ENCODE results near the gene FBXO34.
A peak's percentile ranks its signal among the peaks of the same experiment; 100 is the strongest.
"Not testable (repeated sequence)": the region's sequence is repeated elsewhere in the genome, so short reads cannot be mapped to it uniquely, and the experiment has no call there.

FBXO34 gene

DNA sequence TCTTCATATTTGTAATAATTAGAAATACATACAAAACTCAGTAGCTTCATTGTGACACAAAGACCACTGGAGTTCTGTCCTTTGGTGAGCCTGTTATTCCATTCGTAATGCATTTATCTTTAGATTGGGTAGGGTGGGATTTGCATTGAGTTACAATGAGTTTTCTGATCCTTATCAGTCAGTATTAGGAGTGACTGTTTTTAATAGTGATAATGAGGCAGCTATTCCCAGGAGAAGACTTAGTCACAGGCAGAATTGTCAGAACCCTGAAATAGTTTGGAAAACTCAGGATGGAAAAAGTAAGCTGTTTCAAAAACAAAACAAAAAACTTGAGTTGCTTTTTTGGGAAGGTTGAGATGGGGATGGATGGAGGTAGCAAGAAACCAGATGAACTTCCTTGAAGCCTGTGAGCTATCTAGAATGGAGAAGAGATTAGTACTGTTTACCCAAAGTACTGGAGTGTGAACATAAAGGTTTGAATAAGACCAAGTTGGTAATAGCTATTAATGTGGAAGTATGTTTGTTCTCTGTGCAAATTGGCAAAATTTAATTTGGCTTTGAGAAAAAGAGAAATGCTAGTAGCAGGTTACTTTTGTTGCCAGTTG lies 38.6 kb downstream of the FBXO34 start:
- no peak for DNase-seq (ENCODE audit: low read depth)

DNA sequence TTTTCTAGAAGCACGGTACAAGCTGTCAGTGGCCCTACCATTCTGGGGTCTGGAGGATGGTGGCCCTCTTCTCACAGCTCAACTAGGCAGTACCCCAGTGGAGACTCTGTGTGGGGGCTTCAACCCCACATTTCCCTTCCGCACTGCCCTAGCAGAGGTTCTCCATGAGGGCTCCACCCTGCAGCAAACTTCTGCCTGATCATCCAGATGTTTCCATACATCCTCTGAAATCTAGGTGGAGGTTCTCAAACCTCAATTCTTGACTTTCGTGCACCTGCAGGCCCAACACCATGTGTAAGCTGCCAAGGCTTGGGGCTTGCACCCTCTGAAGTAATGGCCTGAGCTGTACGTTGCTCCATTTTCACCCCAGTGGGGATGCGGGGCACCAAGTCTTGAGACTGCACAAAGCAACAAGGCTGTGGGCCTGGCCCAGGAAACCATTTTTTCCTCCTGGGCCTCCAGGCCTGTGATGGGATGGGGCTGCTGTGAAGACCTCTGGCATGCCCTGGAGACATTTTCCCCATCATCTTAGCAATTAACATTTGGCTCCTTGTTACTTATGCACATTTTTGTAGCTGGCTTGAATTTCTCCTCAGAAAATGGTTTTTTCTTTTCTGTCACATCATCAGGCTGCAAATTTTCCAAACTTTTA lies 41.3 kb downstream of the FBXO34 start:
- DNase-seq (ENCODE audit: low read depth) = not testable (repeated sequence)

DNA sequence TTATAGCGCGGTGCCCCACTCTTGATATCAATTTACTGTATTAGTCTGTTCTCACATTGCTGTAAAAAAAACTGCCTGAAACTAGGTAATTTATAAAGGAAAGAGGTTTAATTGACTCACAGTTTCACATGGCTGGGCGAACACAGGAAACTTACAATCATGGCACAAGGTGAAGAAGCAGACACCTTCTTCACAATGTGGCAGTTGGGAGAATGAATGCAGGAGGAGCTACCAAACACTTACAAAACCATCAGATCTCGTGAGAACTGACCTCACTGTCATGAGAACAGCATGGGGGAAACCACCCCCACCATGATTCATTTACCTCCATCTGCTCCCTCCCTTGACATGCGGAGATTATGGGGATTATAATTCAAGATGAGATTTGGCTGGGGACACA lies 42.3 kb downstream of the FBXO34 start:
- no peak for DNase-seq (ENCODE audit: low read depth)

DNA sequence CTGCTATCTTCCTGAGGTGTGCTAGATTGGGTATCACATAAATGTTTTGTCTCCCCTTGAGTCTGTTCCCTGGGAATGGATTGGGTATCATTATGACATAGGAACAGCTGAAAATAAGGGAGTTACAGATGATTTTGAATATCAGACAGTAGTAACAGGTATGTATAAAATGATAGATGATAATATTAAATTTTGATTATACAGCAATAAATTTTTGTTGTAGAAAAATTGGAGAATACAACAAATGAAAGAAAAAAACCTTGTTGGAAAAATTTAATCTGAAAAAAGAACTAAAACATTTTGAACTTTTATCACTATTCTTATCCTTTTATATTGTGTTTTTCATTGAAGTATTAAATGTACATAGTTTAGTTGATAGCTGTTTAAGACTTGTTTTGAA lies 43.2 kb downstream of the FBXO34 start:
- no peak for DNase-seq (ENCODE audit: low read depth)

DNA sequence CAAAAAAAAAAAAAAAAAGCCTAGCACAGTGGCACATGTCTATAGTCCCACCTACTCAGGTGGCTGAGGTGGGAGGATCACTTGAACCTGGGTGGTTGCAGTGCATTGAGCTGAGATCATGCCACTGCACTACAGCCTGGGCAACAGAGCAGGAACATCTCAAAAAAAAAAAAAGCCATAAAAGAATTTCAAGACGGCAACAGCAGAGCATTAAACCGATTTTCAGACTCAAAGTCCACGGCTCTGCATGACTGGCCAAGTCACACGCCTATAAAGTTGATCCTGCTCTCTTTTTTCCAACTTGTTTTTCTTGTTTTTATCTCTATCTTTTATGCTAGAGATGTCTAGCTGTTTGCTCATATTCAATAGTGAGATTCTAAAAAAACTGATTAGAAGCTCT lies 45.3 kb downstream of the FBXO34 start:
- no peak for DNase-seq (ENCODE audit: low read depth)

DNA sequence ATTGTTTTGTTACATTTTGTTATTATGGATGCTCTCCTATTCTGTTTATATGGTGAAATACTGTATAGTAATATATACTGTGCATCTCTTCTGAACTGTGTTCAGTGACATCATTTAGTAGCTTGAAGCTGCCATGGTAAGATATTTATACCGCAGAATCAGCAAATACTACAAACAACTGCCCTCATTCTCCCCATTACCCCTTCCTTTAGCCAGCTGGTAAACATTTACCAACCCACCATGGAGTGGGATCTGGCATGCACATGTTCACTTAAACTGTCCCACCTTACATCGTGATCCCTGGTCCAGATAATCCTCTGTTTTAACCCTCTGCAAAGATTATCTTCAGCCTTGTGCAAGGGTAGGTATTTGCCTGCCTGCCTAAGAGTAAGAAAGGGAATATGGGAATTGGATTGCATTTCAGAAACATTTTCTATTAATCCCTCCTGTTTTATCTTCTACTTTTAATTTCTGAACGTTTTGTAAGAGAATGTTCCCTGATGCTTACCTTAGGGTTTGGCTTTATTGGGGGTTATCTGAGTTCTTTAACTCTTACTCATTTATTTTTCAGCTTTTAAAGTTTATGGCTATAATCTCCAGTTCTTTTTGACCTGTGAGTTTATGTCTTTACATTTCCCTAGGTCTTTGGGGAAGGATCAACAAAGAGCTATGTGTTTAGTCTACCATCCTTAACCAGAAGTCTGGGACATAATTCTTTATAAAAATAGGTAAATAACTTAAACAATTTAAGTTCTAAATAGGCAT lies 46.5 kb downstream of the FBXO34 start:
- no peak for DNase-seq (ENCODE audit: low read depth)

DNA sequence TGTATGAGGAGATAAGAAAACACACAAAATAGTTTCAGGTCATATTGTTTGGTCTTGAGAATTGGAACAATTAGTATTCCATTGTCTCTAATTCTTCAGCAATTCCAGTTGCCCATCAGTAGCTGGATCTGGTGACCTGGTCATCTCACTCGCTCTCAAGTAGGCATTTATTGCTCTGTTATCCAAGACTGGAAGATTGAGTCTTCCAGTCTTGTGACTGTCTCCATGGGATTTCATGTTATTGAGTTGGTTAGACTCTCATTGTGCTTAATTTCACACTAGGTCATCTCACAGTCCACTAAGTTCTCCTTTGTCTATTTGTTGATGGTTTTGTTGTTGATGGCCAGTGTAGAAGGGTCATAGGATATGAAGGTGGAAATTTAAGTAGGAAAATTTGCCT lies 47.5 kb downstream of the FBXO34 start:
- no peak for DNase-seq (ENCODE audit: low read depth)

DNA sequence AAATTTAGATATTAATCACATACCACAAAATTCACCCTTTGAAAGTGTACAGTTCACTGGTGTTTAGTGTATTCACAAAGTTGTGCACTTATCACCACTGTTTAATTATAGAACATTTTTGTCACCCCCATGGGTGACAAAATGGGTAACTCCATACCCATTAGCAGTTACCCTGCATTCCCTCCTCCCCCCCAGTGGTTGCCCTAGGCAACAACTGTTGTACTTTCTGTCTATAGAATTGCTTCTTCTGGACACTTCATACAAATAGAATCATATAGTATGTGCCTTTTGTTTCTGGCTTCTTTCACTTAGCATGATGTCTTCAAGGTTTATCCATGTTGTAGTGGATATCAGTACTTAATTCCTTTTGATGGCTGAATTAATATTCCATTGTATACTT lies 52.7 kb downstream of the FBXO34 start:
- no peak for DNase-seq (ENCODE audit: low read depth)

DNA sequence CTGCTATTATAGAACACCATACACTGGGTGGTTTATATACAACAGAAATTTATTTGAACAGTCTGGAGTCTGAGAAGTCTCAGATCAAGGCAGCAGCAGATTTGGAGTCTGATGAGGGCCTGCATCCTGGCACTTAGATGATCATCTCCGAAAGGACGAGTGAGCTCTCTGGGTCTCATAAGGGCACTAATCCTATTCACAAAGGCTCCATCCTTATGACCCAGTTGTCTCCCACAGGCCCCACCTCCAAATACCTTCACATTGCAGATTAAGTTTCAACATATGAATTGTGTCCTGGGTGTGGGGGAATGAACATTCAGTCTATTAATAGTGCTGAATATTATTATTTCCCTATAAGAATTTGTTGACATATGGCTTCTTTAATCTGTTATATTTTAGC lies 53.6 kb downstream of the FBXO34 start:
- DNase-seq (ENCODE audit: low read depth) = no peak

DNA sequence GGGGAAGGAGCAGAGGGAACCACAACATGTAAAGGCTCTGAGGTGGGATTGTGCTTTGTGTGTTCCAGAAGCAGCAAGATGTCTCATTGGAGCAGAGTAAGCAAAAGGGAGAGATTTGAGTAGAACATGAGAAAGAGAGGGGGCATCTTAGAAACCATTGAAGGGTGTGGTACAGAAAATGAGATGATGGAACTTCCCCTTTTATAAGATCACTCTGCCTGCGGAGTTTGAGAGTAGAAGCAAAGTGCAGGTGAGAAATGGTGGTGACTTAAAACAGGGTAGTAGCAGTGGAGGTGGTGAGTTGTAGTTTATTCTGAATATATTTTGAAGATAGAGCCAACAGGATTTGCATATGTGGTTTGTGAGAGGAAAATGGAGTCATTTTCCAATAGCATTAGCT lies 56.0 kb downstream of the FBXO34 start:
- DNase-seq (ENCODE audit: low read depth) = no peak

DNA sequence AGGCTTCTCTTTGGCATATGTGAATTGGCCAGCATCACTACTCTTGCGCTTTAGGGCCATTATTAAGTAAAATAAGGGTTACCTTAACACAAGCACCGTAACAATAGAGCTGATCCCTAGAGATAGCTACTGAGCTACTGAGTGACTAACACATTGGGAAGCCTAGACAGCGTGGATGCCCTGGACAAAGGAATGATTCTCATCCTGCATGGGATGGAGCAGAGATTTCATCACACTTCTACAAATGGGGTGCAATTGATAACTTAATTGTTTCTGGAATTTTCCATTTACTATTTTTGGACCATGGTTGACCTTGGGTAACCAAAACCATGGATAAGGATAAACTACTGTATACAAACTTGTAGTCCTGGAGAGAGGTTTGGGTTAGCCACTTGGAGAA lies 57.1 kb downstream of the FBXO34 start:
- DNase-seq (ENCODE audit: low read depth) = no peak

DNA sequence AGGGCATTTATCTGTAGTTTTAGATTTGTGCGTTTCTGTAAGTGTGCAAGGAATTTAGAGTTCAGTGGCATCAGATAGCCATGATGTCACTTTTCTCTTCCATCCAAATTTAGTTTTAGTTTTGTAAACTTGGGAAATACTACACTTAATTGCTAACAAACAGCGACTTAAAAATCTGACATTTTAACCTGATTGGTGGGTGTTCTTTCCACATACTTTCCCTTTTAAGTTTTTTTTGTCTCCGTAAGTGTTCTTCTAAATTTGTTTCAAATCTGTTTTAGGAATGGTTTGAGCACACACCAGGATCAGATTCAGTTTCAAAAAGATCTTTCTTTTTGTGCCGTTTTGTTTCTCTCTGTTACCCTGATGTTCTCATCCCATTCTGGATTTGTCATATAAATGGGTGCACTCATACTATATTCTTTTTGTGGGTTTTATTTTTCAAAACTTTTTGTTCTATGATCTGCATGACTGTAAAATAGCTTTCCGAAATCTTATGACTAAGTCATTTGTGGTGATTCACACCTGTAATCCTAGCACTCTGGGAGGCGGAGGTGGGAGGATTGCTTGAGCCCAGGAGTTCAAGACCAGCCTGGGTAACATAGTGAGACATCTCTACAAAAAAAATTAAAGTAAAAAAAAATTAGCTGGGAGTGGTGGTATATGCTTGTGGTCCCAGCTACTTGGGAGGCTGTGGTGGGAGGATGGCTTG lies 58.9 kb downstream of the FBXO34 start:
- DNase-seq (ENCODE audit: low read depth) = peak; percentile 49

DNA sequence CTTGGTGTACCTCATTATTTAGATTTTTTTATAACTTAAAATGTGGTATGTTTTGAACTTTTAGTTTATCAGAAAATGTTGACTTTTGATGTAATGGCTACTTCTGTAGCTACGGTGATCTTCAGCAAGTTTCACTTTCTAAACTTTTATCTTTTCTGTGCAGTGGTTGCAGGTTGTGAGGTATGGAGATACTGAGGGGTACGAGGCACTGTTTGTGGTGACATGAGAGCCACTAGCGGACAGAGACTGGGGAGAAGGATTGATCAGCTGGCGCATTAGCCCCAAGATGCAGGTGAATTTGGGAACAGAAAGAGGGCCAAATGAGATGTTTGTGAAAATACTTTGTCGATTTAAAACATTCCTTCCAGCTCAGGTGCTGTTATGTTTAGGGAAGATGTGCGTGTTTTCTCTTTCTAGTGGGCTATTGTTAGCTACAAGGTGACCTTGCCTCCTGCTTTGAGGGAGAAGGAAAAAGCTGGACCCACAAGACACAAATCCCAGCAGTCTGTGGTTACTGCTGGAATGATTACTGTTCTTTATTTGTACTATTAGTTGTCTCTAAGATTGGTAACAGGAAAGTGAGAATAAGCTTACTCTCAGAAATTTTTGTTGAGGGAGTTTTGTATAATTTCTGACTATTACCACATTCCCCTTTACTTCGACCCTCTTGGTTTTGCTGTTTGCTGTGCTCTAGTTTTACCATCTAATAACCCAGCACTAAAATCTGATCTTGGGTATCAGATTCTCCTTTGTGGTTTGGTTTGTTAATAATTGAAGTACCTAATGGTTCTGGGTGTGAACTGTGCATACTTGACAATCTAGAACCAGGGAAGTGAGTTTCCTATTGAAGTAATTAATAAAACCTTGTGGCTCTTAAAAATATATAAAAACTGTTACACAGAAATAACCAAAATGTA lies 61.7 kb downstream of the FBXO34 start:
- no peak for DNase-seq (ENCODE audit: low read depth)

DNA sequence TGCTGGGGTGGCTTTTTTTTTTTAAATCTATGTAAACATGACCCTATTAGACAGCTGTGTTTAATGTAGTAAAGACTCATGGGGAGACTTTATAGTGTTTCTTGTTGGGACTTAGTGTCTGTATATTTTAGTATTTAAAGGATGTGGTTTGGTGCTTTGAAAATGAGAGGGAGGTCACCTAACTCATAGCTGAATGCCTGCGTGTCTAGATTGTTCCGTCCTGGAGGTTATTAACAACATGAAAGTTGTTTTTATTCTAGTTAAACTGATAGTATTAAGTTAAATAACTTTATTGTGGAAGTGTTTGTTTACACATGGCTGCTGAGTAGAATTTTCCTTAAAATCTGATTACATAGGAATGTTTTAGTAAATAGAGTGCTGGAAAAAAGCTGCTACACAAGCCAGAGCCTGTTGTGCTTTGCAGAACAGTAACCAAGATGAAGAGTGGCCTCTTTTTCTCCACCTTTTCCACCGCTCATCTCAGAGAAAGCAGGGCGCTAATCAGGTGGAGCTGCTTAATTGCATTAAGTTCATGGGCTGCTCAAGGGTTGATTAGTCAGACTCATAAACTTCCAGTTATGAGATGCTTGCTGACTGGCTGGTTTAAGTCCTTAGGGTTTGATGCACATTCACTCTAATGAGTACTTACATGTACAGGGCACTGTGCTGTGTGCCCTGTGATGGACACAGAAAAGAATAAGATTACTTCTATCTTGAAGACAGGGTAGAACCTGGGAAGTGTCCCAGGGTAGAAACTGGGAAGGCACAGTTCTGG lies 62.7 kb downstream of the FBXO34 start:
- DNase-seq (ENCODE audit: low read depth) = peak; percentile 12

DNA sequence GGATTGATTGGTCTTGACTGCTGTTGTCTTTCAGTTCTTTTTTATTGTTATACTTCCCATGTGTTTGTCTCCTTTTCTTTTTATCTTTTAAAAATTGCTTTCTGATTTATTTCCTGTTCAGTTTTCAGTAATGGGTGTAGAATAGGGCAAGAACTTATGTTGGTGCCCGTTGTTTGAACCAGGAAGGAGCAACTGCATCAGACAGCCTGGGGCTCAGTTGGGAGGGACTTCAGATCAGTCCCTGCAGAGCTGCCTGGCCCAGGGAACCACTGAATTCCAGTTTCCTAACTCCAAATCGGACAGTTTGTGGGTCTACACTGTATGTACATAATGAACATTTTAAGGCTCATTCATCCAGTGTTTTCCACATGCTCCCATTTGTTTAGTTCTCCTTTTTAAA lies 64.9 kb downstream of the FBXO34 start:
- no peak for DNase-seq (ENCODE audit: low read depth)

DNA sequence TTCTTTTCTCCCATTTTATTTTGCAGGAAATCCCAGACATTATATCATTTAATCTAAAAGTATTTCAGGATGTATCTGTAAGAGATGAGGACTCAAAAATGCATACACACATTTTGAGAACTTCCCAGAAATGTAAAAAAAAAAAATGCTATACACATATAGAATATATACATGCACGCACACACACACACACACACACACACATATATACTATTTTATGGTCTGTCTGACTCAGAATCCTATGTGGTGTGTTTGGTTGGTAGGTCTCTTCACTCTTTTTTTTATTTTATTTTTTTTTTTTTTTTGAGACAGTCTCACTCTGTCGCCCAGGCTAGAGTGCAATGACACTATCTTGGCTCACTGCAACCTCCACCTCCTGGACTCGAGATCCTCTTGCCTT lies 65.5 kb downstream of the FBXO34 start:
- DNase-seq (ENCODE audit: low read depth) = no peak

DNA sequence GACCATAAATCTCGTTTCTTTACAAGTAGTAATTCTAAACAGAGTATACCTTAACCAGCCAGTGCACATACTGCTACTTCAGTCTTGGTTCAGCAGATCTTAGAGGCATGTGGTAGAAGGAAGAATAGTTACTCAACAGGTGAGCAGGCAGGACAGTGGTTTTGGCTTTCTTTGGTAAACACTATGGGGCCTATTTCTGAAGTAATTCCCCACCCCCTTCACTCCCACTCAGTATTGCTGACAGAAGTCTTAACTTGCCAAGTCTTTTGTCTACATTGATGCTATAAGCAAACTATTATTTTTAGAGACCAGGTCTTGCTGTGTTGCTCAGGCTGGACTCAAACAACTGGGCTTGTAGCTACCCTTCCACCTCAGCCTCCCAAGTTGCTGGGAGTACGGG lies 68.5 kb downstream of the FBXO34 start:
- no peak for DNase-seq (ENCODE audit: low read depth)

DNA sequence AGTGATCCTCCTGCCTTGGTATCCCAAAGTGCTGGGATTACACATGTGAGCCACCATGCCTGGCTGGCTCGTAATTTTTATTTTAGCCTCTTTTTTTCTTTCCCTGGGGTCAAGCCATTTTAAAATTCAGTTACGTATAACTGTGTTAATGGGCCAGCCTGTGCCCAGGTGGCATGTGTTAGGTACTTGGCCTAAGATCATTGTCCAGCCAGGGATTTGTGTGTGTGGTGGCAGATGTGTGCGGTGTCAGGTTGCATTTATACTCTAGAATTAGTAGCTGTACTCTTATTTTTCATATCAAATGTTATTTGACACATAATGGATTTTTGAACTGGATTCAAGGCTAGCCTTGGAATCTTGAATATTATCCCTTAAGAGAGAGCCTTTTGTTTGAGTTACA lies 69.3 kb downstream of the FBXO34 start:
- no peak for DNase-seq (ENCODE audit: low read depth)

DNA sequence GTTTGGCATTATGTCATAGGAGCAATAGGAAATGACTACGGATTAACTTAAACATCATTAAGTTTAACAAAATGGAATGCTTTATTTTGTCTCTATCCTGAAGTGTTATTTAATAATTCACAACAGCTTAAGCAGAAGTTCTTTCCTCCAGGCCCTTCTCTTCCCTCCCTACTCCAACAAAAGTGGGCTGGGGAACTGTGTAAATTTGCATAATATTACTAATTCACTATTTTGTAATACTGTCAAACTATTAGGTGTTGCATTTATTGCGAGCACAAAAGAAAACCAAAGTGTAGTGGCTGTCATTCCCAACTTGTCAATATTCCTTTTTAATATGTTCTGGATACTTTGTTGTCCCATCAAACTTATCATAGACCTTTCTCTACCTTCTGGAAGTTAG lies 70.6 kb downstream of the FBXO34 start:
- no peak for DNase-seq (ENCODE audit: low read depth)

DNA sequence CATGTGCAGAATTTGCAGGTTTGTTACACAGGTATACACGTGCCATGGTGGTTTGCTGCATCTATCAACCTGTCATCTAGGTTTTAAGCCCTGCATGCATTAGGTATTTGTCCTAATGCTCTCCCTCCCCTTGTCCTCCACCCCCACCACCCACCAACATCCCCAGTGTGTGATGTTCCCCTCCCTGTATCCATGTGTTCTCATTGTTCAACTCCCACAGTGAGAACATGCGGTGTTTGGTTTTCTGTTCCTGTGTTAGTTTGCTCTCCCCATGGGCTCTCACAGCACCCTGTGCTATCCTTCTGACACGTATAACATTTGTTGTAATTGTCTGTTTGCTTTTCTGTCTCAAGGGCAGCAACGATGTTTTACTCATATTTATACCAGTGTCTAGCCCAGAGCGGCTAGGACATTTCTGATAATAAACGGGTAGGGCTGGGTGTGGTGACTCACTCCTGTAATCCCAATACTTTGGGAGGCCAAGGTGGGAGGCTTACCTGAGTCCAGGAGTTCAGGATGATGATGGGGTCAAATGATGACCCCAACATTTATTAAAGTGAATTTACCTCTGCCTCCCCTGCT lies 73.5 kb downstream of the FBXO34 start:
- not testable (repeated sequence) for DNase-seq (ENCODE audit: low read depth)

DNA sequence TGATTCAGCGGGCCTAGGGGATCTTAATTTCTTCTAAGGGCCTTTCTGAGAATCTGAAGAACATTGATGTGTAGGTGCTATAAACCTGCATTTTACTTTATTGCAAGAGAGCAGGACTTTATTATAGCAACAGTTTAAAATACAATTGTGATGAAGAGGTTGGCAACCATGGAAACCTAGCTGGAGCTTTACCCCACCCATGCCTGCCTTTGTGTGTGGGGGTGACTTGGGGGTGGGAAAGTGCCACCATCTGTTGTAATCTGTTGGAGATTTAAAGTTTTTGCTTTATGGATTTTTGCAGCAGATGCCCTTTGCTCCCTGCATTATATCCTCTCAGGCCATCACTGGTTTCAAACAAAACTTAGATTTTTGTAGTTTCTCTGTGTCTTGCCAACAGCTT lies 75.8 kb downstream of the FBXO34 start:
- no peak for DNase-seq (ENCODE audit: low read depth)

All from fibroblast of gingiva (primary cell).